ENCODE measurements around the gene CBX3. TPM values are rescaled to one million over a fixed set of nuclear protein-coding genes. Genes with fewer than 3 reads are reported as not detected.
"Not testable (repeated sequence)": the region's sequence is repeated elsewhere in the genome, so short reads cannot be mapped to it uniquely, and the experiment has no call there.

CBX3 gene
- total RNA-seq, 1 donor from 2014 or later, result 221 TPM

DNA sequence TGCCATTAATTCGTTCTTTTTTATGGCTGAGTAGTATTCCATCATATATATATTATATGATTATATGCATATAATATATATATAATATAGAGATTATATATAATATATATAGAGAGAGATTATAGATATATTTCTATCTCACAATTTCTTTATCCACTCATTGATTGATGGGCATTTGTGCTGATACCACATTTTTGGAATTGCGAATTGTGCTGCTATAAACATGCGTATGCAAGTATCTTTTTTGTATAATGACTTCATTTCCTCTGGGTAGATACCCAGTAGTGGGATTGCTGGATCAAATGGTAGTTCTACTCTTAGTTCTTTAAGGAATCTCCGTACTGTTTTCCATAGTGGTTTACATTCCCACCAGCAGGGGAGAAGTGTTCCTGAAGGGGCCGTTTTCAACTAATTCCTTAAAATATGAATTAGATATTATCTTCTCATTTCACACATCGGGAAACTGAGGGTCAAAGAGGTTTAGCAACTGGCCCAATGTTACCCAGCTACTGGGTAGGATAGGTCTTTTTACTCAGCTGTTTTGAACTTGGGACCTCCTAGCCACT lies 33.0 kb upstream of the CBX3 start:
- peaks cover 14% of the 10 kb centered on the region for H3K4me1 Mint-ChIP-seq (ENCODE audit: low read depth)
- peaks cover 7% of the 10 kb centered on the region for H3K9me3 Mint-ChIP-seq (ENCODE audit: low read depth)
- no peaks in the 10 kb centered on the region for H3K27me3 Mint-ChIP-seq
- TF ChIP-seq, protein P1, sequence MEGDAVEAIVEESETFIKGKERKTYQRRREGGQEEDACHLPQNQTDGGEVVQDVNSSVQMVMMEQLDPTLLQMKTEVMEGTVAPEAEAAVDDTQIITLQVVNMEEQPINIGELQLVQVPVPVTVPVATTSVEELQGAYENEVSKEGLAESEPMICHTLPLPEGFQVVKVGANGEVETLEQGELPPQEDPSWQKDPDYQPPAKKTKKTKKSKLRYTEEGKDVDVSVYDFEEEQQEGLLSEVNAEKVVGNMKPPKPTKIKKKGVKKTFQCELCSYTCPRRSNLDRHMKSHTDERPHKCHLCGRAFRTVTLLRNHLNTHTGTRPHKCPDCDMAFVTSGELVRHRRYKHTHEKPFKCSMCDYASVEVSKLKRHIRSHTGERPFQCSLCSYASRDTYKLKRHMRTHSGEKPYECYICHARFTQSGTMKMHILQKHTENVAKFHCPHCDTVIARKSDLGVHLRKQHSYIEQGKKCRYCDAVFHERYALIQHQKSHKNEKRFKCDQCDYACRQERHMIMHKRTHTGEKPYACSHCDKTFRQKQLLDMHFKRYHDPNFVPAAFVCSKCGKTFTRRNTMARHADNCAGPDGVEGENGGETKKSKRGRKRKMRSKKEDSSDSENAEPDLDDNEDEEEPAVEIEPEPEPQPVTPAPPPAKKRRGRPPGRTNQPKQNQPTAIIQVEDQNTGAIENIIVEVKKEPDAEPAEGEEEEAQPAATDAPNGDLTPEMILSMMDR (IDR thresholded peaks at IDR 0.05; ENCODE audit: unreplicated experiment), result peak; percentile 29
- DNase-seq (ENCODE audit: low spot score, unreplicated experiment), result no peak
- peaks cover 19% of the 10 kb centered on the region for H3K36me3 Mint-ChIP-seq (ENCODE audit: insufficient read depth)
- H3K4me3 Mint-ChIP-seq (ENCODE audit: low read depth), result no peak overlapping the region
- H3K27ac Mint-ChIP-seq, result no peak overlapping the region

DNA sequence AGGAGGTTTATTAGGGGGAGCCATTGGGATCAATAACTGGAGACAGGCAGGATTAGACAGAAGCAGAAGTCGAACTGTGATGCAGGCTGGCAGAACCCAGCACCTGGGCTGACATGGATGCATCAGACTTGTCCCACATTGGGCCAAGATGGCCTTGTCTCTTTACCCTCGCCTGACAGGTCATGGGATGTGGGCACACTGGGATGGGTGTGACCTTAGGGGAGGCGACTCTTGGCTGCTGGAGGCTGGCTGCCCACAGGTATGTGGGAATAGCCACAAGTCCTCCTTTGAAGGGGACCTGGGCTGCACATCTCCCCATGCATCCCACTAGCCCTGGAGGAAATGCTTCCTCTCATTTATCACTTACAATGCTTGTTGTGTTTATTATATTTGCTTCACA lies 32.3 kb upstream of the CBX3 start:
- peaks cover 17% of the 10 kb centered on the region for H3K36me3 Mint-ChIP-seq (ENCODE audit: insufficient read depth)
- H3K27ac Mint-ChIP-seq, result no peak overlapping the region

DNA sequence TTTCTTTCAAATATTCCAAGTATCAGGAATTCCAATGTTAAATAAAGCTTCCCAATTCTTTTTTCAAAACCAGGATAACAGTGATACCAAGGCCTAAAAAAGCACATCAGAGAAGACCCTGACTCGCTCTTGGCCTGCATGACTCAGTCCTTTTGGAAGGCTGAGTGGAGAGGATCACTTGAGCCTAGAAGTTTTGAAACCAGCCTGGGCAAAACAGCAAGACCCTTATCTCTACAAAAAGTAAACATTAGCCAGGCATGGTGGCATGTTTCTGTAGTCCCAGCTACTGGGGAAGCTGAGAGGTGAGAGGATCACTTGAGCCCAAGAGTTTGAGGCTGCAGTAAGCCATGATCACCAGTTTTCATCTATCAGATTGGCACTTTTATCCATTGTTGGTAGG lies 30.9 kb upstream of the CBX3 start:
- H3K4me3 Mint-ChIP-seq (ENCODE audit: low read depth), result no peak overlapping the region
- peaks cover 14% of the 10 kb centered on the region for H3K36me3 Mint-ChIP-seq (ENCODE audit: insufficient read depth)
- no peak for DNase-seq (ENCODE audit: low spot score, unreplicated experiment)
- TF ChIP-seq, protein P1 (IDR thresholded peaks at IDR 0.05; ENCODE audit: unreplicated experiment), result no peak
- H3K27me3 Mint-ChIP-seq, result no peaks in the 10 kb centered on the region
- peaks cover 23% of the 10 kb centered on the region for H3K4me1 Mint-ChIP-seq (ENCODE audit: low read depth)
- peaks cover 7% of the 10 kb centered on the region for H3K9me3 Mint-ChIP-seq (ENCODE audit: low read depth)
- no peak overlapping the region for H3K27ac Mint-ChIP-seq

More for the DNA sequence above, 32.3 kb upstream of the CBX3 start:
- TF ChIP-seq, protein P1 (IDR thresholded peaks at IDR 0.05; ENCODE audit: unreplicated experiment), result no peak
- no peak overlapping the region for H3K4me3 Mint-ChIP-seq (ENCODE audit: low read depth)
- H3K27me3 Mint-ChIP-seq, result no peaks in the 10 kb centered on the region
- no peak for DNase-seq (ENCODE audit: low spot score, unreplicated experiment)
- peaks cover 20% of the 10 kb centered on the region for H3K4me1 Mint-ChIP-seq (ENCODE audit: low read depth)
- H3K9me3 Mint-ChIP-seq (ENCODE audit: low read depth), result peaks cover 7% of the 10 kb centered on the region

DNA sequence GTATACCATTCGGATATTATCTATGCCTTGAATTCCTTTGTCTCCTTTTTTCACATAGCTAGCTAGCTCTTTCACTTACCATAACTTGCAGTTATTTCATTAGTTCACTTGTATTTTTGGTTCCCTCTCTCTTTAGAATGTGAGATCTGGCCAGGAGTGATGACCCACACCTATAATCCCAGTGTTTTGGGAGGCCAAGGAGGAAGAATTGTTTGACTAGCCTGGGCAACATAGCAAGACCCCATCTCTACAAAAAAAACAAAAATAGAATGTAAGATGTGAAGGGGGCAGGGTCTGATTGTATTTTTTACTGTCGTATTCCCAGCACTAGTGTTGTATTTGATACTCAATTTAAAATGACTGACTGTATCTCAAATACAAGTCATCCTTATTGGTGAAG lies 29.9 kb upstream of the CBX3 start:
- Mint-ChIP-seq H3K4me1 (ENCODE audit: low read depth) (peaks cover 24% of the 10 kb centered on the region), H3K4me3 (ENCODE audit: low read depth) (no peak overlapping the region), H3K36me3 (ENCODE audit: insufficient read depth) (peaks cover 17% of the 10 kb centered on the region), H3K27me3 (no peaks in the 10 kb centered on the region), H3K27ac (no peak overlapping the region), H3K9me3 (ENCODE audit: low read depth) (peaks cover 7% of the 10 kb centered on the region)
- TF ChIP-seq, protein P1 (IDR thresholded peaks at IDR 0.05; ENCODE audit: unreplicated experiment), result no peak
- DNase-seq (ENCODE audit: low spot score, unreplicated experiment), result no peak

DNA sequence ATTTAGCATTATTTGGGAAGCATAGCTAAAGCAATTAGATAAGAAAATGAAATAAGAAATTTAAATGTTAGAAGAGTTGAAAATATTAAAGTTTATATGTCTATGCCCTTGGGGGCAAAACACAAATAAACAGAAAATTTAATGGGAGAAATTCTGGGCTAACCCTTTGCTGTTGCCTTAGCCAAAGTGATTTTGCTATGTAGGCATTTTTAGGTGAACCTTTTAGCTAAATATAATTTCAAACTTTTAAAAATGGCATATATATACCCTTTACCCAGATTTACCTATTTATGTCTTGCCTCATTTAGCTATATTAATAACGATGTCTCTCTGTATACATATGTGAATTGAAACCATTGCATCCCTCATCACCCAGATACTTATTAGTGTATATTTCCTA lies 29.5 kb upstream of the CBX3 start:
- TF ChIP-seq, protein P1 (IDR thresholded peaks at IDR 0.05; ENCODE audit: unreplicated experiment), result no peak
- H3K9me3 Mint-ChIP-seq (ENCODE audit: low read depth), result peaks cover 7% of the 10 kb centered on the region
- H3K27ac Mint-ChIP-seq, result no peak overlapping the region

DNA sequence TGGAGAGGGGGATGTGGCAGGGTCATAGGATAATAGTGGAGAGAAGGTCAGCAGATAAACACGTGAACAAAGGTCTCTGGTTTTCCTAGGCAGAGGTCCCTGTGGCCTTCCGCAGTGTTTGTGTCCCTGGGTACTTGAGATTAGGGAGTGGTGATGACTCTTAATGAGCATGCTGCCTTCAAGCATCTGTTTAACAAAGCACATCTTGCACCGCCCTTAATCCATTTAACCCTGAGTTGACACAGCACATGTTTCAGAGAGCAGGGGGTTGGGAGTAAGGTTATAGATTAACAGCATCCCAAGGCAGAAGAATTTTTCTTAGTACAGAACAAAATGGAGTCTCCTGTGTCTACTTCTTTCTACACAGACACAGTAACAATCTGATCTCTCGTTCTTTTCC lies 25.6 kb upstream of the CBX3 start:
- not testable (repeated sequence) for H3K9me3 Mint-ChIP-seq (ENCODE audit: low read depth); H3K27me3 Mint-ChIP-seq; H3K4me3 Mint-ChIP-seq (ENCODE audit: low read depth); DNase-seq (ENCODE audit: low spot score, unreplicated experiment)
- Mint-ChIP-seq H3K4me1 (ENCODE audit: low read depth) (peaks cover 19% of the 10 kb centered on the region), H3K36me3 (ENCODE audit: insufficient read depth) (peaks cover 22% of the 10 kb centered on the region), H3K27ac (peak overlapping the region; percentile 52)

More for the DNA sequence above, 29.5 kb upstream of the CBX3 start:
- DNase-seq (ENCODE audit: low spot score, unreplicated experiment), result no peak
- Mint-ChIP-seq H3K27me3 (no peaks in the 10 kb centered on the region), H3K4me3 (ENCODE audit: low read depth) (no peak overlapping the region), H3K4me1 (ENCODE audit: low read depth) (peaks cover 20% of the 10 kb centered on the region), H3K36me3 (ENCODE audit: insufficient read depth) (peaks cover 17% of the 10 kb centered on the region)

DNA sequence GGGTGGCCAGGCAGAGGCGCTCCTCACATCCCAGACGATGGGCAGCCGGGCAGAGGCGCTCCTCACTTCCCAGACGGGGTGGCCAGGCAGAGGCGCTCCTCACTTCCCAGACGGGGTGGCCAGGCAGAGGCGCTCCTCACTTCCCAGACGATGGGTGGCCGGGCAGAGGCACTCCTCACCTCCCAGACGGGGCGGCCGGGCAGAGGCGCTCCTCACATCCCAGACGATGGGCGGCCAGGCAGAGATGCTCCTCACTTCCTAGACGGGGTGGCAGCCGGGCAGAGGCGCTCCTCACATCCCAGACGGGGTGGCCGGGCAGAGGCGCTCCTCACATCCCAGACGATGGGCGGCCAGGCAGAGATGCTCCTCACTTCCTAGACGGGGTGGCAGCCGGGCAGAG lies 24.8 kb upstream of the CBX3 start:
- Mint-ChIP-seq H3K36me3 (ENCODE audit: insufficient read depth) (peaks cover 18% of the 10 kb centered on the region), H3K4me1 (ENCODE audit: low read depth) (peaks cover 24% of the 10 kb centered on the region)
- not testable (repeated sequence) for H3K9me3 Mint-ChIP-seq (ENCODE audit: low read depth); H3K4me3 Mint-ChIP-seq (ENCODE audit: low read depth); H3K27ac Mint-ChIP-seq; DNase-seq (ENCODE audit: low spot score, unreplicated experiment); H3K27me3 Mint-ChIP-seq

DNA sequence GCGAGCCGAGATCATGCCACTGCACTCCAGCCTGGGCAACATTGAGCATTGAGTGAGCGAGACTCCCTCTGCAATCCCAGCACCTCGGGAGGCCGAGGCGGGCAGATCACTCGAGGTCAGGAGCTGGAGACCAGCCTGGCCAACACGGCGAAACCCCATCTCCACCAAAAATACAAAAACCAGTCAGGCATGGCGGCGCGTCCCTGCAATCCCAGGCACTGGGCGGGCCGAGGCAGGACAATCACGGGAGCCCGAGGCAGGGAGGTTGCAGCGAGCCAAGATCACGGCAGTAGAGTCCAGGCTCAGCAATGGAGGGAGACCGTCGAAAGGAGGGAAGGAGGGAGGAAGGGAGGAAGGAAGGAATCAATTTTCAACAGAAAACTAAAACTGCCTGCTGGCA lies 24.3 kb upstream of the CBX3 start:
- Mint-ChIP-seq H3K36me3 (ENCODE audit: insufficient read depth) (peaks cover 17% of the 10 kb centered on the region), H3K27ac (peak overlapping the region; percentile 62), H3K4me1 (ENCODE audit: low read depth) (peaks cover 25% of the 10 kb centered on the region)
- not testable (repeated sequence) for H3K9me3 Mint-ChIP-seq (ENCODE audit: low read depth); DNase-seq (ENCODE audit: low spot score, unreplicated experiment); H3K27me3 Mint-ChIP-seq; H3K4me3 Mint-ChIP-seq (ENCODE audit: low read depth)

Data from progenitor cell of endocrine pancreas (in vitro differentiated cells).